Measurements from ENCODE around the gene KRT77. TPM values are rescaled to one million over a fixed set of nuclear protein-coding genes. Genes with fewer than 3 reads are reported as not detected.

The KRT77 gene
- total and polyA plus RNA-seq, 8 donors, result 0.03 TPM; not detected in 7

DNA sequence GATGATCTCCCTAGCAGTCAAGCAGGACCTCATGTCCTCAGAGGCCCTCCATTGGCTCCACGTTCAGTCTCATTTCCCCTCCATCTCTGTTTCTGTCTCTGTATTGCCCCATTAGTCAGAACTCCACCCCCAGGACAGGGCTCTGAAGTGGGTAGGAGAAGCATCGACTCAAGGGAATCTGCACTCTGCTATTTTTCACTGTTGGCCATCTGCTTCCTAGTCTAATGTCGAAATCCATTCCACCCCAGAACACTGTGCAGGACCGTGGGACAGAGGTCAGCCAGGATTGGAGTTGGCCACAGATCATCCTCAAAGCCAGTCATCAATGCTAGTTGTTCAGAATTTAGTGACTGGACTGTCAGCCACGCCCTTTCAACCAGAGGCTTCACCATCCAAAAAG is 10.1 kb downstream of the KRT77 start:
- H3K4me3 ChIP-seq, result no peak overlapping the region
- no peak for DNase-seq
- H3K9me3 ChIP-seq, result no peaks in the 10 kb centered on the region
- peaks cover 0 to 87% (median 44%) of the 10 kb centered on the region in 3 donors for H3K27me3 ChIP-seq
- H3K36me3 ChIP-seq, result no peaks in the 10 kb centered on the region
- 62 to 76% (median 72%) methylated on average over 5 of the region's 5 CpGs for WGBS, 5 donors
- intact Hi-C loops (cut with DNase I; ENCODE audit: low total_unique reads), result no loop called here
- no peak overlapping the region for H3K27ac ChIP-seq
- peaks cover 7 to 19% (median 14%) of the 10 kb centered on the region in 4 donors for H3K4me1 ChIP-seq
- TF ChIP-seq POLR2A (IDR thresholded peaks at IDR 0.05), result no peak
- TF ChIP-seq EP300 (IDR thresholded peaks at IDR 0.05), result no peak
- TF ChIP-seq POLR2AphosphoS5 (IDR thresholded peaks at IDR 0.05), result no peak
- TF ChIP-seq, protein P1, sequence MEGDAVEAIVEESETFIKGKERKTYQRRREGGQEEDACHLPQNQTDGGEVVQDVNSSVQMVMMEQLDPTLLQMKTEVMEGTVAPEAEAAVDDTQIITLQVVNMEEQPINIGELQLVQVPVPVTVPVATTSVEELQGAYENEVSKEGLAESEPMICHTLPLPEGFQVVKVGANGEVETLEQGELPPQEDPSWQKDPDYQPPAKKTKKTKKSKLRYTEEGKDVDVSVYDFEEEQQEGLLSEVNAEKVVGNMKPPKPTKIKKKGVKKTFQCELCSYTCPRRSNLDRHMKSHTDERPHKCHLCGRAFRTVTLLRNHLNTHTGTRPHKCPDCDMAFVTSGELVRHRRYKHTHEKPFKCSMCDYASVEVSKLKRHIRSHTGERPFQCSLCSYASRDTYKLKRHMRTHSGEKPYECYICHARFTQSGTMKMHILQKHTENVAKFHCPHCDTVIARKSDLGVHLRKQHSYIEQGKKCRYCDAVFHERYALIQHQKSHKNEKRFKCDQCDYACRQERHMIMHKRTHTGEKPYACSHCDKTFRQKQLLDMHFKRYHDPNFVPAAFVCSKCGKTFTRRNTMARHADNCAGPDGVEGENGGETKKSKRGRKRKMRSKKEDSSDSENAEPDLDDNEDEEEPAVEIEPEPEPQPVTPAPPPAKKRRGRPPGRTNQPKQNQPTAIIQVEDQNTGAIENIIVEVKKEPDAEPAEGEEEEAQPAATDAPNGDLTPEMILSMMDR (IDR thresholded peaks at IDR 0.05), result no peak

- Histone ChIP-seq H3K27ac (no peak overlapping the region), H3K9me3 (no peaks in the 10 kb centered on the region), H3K4me3 (no peak overlapping the region), H3K4me1 (peaks cover 7 to 19% (median 14%) of the 10 kb centered on the region in 4 donors), H3K36me3 (no peaks in the 10 kb centered on the region), H3K27me3 (peaks cover 0 to 87% (median 52%) of the 10 kb centered on the region in 3 donors)
- no peak for DNase-seq
- intact Hi-C loops (cut with DNase I; ENCODE audit: low total_unique reads), result no loop called here
- TF ChIP-seq, protein P1 (IDR thresholded peaks at IDR 0.05), result no peak
- TF ChIP-seq EP300 (IDR thresholded peaks at IDR 0.05) (no peak), POLR2AphosphoS5 (IDR thresholded peaks at IDR 0.05) (no peak), POLR2A (IDR thresholded peaks at IDR 0.05) (no peak)
- WGBS, 5 donors, result 47 to 79% (median 53%) methylated on average over 4 to 8 of the region's 8 CpGs
Observed at GRCh38 chr12:52692254-52692653, 11.1 kb downstream of the KRT77 start.

DNA sequence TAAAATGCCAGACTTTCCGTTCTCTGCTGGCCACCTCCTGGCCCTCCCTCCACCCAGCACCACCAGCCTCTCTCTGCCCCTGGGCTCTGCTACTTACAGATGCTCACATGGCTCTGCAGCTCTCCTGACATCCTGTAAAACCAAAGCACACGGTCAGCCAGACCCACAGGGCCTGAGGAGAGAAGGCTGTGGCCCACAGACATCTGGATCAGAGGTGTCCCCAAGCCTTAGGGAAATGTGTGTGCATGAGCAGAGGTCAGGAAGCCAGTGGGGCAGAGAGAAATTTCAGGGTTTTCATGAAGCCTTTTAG is 11.5 kb downstream of the KRT77 start:
- Histone ChIP-seq H3K4me1 (peaks cover 7 to 19% (median 14%) of the 10 kb centered on the region in 4 donors), H3K27me3 (peaks cover 0 to 87% (median 52%) of the 10 kb centered on the region in 3 donors), H3K36me3 (no peaks in the 10 kb centered on the region), H3K27ac (no peak overlapping the region), H3K4me3 (no peak overlapping the region), H3K9me3 (no peaks in the 10 kb centered on the region)
- no peak for DNase-seq
- intact Hi-C loops (cut with DNase I; ENCODE audit: low total_unique reads), result no loop called here
- WGBS, 5 donors, result 39 to 67% (median 48%) methylated on average over 2 of the region's 2 CpGs
- TF ChIP-seq POLR2AphosphoS5 (IDR thresholded peaks at IDR 0.05) (no peak), POLR2A (IDR thresholded peaks at IDR 0.05) (no peak)
- TF ChIP-seq, protein P1 (IDR thresholded peaks at IDR 0.05), result no peak

DNA sequence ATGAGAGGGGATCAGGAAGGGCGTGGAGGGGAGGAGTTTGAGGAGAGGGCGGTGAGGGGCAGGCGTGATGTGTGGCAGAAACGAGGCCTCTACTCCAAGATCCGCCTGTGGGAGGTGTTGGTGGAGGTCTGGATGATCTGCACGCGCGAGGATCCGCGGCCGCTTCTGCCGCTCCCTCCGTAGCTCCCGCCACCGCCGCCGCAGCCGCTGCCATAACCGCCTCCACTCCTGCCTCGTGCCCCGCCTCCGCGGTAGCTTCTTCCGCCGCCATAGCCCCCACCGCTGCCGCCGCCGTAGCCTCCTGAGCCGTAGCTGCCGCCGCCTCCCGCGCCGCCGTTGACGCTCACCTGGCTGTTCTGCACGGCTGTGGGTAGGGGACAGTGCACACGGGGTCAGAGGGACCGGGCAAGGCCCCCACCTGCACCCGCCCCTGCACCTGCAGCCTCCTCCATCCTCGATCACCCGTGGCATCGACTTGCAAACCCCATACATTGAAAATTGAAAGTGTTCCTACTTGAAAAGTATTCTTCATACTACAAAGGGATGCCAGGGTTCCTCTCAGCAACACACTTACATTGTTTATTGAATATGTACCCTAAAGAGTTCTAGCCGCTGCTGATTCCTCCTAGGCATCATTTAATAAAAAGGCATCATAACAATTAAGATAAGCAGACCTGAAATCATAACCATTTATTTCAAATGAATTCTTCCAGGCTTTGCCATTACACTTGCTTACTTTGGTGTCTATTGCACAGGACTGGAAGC is 12.1 kb downstream of the KRT77 start:
- no peak overlapping the region for H3K27ac ChIP-seq
- H3K9me3 ChIP-seq, result no peaks in the 10 kb centered on the region
- 3 to 5% (median 4%) methylated on average over 36 to 45 of the region's 45 CpGs for WGBS, 5 donors
- H3K4me1 ChIP-seq, result peaks cover 7 to 19% (median 14%) of the 10 kb centered on the region in 4 donors
- H3K36me3 ChIP-seq, result no peaks in the 10 kb centered on the region
- peak in 1 of 2 donors; percentile 65 for DNase-seq
- intact Hi-C loops (cut with DNase I; ENCODE audit: low total_unique reads), result no loop called here
- peak overlapping the region; percentile 31 to 48 (median 37) for H3K4me3 ChIP-seq
- H3K27me3 ChIP-seq, result peaks cover 0 to 87% (median 56%) of the 10 kb centered on the region in 3 donors
- TF ChIP-seq, protein P1 (IDR thresholded peaks at IDR 0.05), result no peak
- TF ChIP-seq EP300 (IDR thresholded peaks at IDR 0.05), result no peak
- no peak for TF ChIP-seq POLR2A (IDR thresholded peaks at IDR 0.05)

All from stomach (tissue), 9 donors.